Activated CD4-positive, alpha-beta T cell treated with anti-CD3 and anti-CD28 coated beads for 36 hours (primary cell): Measurements from ENCODE around the gene ADAMTS9. TPM values are rescaled to one million over a fixed set of nuclear protein-coding genes. Genes with fewer than 3 reads are reported as not detected.

Source experiments
- ATAC-seq: fragments of 200-7000 bp; cut with Tn5 transposase; one replicate; pipeline ENCODE4 v1.10.0; 2021; ENCODE audit warnings: mild to moderate bottlenecking, moderate library complexity
- CTCF ChIA-PET: fragments of 350-600 bp; sonication (Branson Sonifier 250); formaldehyde crosslinking; loops from one replicate; lab custom pipeline; 2021; ENCODE audit warnings: antibody characterized with exemption; lab: Charles Lee
- POLR2A ChIA-PET: fragments of 350-600 bp; sonication (Branson Sonifier 250); formaldehyde crosslinking; loops from one replicate; lab custom pipeline; 2021; ENCODE audit warnings: antibody characterized with exemption, inconsistent platforms; lab: Charles Lee
- DNase-seq: peaks from one replicate; pipeline ENCODE4 v3.0.0-alpha.2; 2020
- H3K27ac Mint-ChIP-seq: one replicate; pipeline ENCODE4 v1.8.0; 2021; ENCODE audit warnings: mixed read lengths
- H3K27me3 Mint-ChIP-seq: one replicate; pipeline ENCODE4 v1.8.0; 2021; ENCODE audit warnings: mixed read lengths
- H3K36me3 Mint-ChIP-seq: one replicate; pipeline ENCODE4 v1.8.0; 2021; ENCODE audit warnings: low read depth, mixed read lengths
- H3K4me1 Mint-ChIP-seq: one replicate; pipeline ENCODE4 v1.8.0; 2021; ENCODE audit warnings: mixed read lengths
- H3K4me3 Mint-ChIP-seq: one replicate; pipeline ENCODE4 v1.8.0; 2021; ENCODE audit warnings: mild to moderate bottlenecking, moderate library complexity, mixed read lengths
- H3K9me3 Mint-ChIP-seq: one replicate; pipeline ENCODE4 v1.8.0; 2021; ENCODE audit warnings: low read depth, mixed read lengths
- intact Hi-C, 2 experiments: fragments of 100-400 bp; cut with DNase I in 1 of 2; cut with micrococcal nuclease in 1 of 2; formaldehyde crosslinking; loops; one replicate each; pipeline versions ENCODE4 v1.14.2 to v1.15.1; 2022 to 2024; cut with DNase I, micrococcal nuclease
- total RNA-seq, 2 experiments: library from RNA; stranded (reverse); gene quantifications; one replicate each; pipeline ENCODE4 v1.2.3, GENCODE V29; 2021

ADAMTS9 gene
- total RNA-seq, 2 experiments from 2014 or later: not detected

GRCh38 chr3:64520334-64520733 lies 167.5 kb downstream of the ADAMTS9 start:
- no peaks in the 10 kb centered on the region for H3K4me1 Mint-ChIP-seq
- ATAC-seq (no peak), DNase-seq (no peak)
- no peak overlapping the region for H3K4me3 Mint-ChIP-seq
- H3K36me3 Mint-ChIP-seq: no peaks in the 10 kb centered on the region
- intact Hi-C loops: no loop called here
- CTCF ChIA-PET: no interaction called here
- no peak overlapping the region for H3K27ac Mint-ChIP-seq
- H3K27me3 Mint-ChIP-seq: peaks cover 7% of the 10 kb centered on the region
- H3K9me3 Mint-ChIP-seq: peaks cover 2% of the 10 kb centered on the region
- POLR2A ChIA-PET: no interaction called here

- POLR2A ChIA-PET: no interaction called here
- Mint-ChIP-seq H3K27ac (no peak overlapping the region), H3K4me1 (no peaks in the 10 kb centered on the region), H3K27me3 (peaks cover 7% of the 10 kb centered on the region), H3K9me3 (peaks cover 2% of the 10 kb centered on the region), H3K4me3 (no peak overlapping the region), H3K36me3 (no peaks in the 10 kb centered on the region)
- CTCF ChIA-PET: interaction anchor here (2.0 kb wide), 1 partner anchor 12 kb away, joined by 4 read pairs; no protein-coding TSS in a partner anchor
- intact Hi-C loops: no loop called here
- ATAC-seq (no peak), DNase-seq (no peak)
These were observed 168.8 kb downstream of the ADAMTS9 start for GRCh38 chr3:64518950-64519349.

GRCh38 chr3:64518496-64518895 lies 169.3 kb downstream of the ADAMTS9 start:
- Mint-ChIP-seq H3K4me1 (no peaks in the 10 kb centered on the region), H3K36me3 (no peaks in the 10 kb centered on the region), H3K4me3 (no peak overlapping the region), H3K27ac (no peak overlapping the region), H3K27me3 (peaks cover 7% of the 10 kb centered on the region), H3K9me3 (peaks cover 2% of the 10 kb centered on the region)
- DNase-seq: no peak
- ATAC-seq: no peak
- CTCF ChIA-PET: interaction anchor here (2.0 kb wide), 1 partner anchor 12 kb away, joined by 4 read pairs; no protein-coding TSS in a partner anchor
- intact Hi-C loops: no loop called here
- POLR2A ChIA-PET: no interaction called here

GRCh38 chr3:64514889-64515288 lies 172.9 kb downstream of the ADAMTS9 start:
- Mint-ChIP-seq H3K9me3 (no peaks in the 10 kb centered on the region), H3K27me3 (peaks cover 8% of the 10 kb centered on the region), H3K4me3 (no peak overlapping the region), H3K27ac (no peak overlapping the region), H3K4me1 (no peaks in the 10 kb centered on the region), H3K36me3 (no peaks in the 10 kb centered on the region)
- DNase-seq (no peak), ATAC-seq (no peak)
- ChIA-PET POLR2A (no interaction called here), CTCF (no interaction called here)
- intact Hi-C loops: no loop called here

GRCh38 chr3:64509206-64509605 lies 178.6 kb downstream of the ADAMTS9 start:
- peaks cover 4% of the 10 kb centered on the region for H3K4me1 Mint-ChIP-seq
- no peaks in the 10 kb centered on the region for H3K9me3 Mint-ChIP-seq
- H3K36me3 Mint-ChIP-seq: no peaks in the 10 kb centered on the region
- DNase-seq (no peak), ATAC-seq (no peak)
- ChIA-PET POLR2A (no interaction called here), CTCF (no interaction called here)
- no peak overlapping the region for H3K4me3 Mint-ChIP-seq
- H3K27ac Mint-ChIP-seq: no peak overlapping the region
- intact Hi-C loops: no loop called here
- H3K27me3 Mint-ChIP-seq: peaks cover 1% of the 10 kb centered on the region

GRCh38 chr3:64508140-64508539 lies 179.7 kb downstream of the ADAMTS9 start:
- CTCF ChIA-PET: no interaction called here
- Mint-ChIP-seq H3K36me3 (no peaks in the 10 kb centered on the region), H3K4me1 (peaks cover 4% of the 10 kb centered on the region), H3K27me3 (peaks cover 1% of the 10 kb centered on the region), H3K4me3 (no peak overlapping the region), H3K9me3 (no peaks in the 10 kb centered on the region), H3K27ac (no peak overlapping the region)
- POLR2A ChIA-PET: no interaction called here
- intact Hi-C loops: no loop called here
- DNase-seq (no peak), ATAC-seq (no peak)

GRCh38 chr3:64506255-64506654 lies 181.5 kb downstream of the ADAMTS9 start:
- H3K27ac Mint-ChIP-seq: no peak overlapping the region
- no peak overlapping the region for H3K4me3 Mint-ChIP-seq
- ChIA-PET CTCF (interaction anchor here (0.6 to 0.8 kb wide), 2 partner anchors 128 to 486 kb away, joined by 3 read pairs; no protein-coding TSS in a partner anchor), POLR2A (no interaction called here)
- peaks cover 4% of the 10 kb centered on the region for H3K4me1 Mint-ChIP-seq
- DNase-seq (no peak), ATAC-seq (no peak)
- H3K9me3 Mint-ChIP-seq: no peaks in the 10 kb centered on the region
- no peaks in the 10 kb centered on the region for H3K36me3 Mint-ChIP-seq
- H3K27me3 Mint-ChIP-seq: peaks cover 4% of the 10 kb centered on the region
- intact Hi-C loops: no loop called here

- ATAC-seq: no peak
- CTCF ChIA-PET: interaction anchor here (0.6 kb wide), 1 partner anchor 485 kb away, joined by 3 read pairs; no protein-coding TSS in a partner anchor
- intact Hi-C loops: no loop called here
- no peak for DNase-seq
- Mint-ChIP-seq H3K9me3 (no peaks in the 10 kb centered on the region), H3K27ac (no peak overlapping the region), H3K27me3 (peaks cover 6% of the 10 kb centered on the region), H3K4me1 (peaks cover 4% of the 10 kb centered on the region), H3K36me3 (no peaks in the 10 kb centered on the region), H3K4me3 (no peak overlapping the region)
- POLR2A ChIA-PET: no interaction called here
These were observed 182.4 kb downstream of the ADAMTS9 start for GRCh38 chr3:64505419-64505818.

GRCh38 chr3:64502284-64502683 lies 185.5 kb downstream of the ADAMTS9 start:
- ChIA-PET CTCF (no interaction called here), POLR2A (no interaction called here)
- Mint-ChIP-seq H3K9me3 (no peaks in the 10 kb centered on the region), H3K27me3 (peaks cover 11% of the 10 kb centered on the region), H3K4me1 (peaks cover 4% of the 10 kb centered on the region), H3K36me3 (no peaks in the 10 kb centered on the region), H3K27ac (no peak overlapping the region), H3K4me3 (no peak overlapping the region)
- ATAC-seq: no peak
- intact Hi-C loops: no loop called here
- DNase-seq: no peak

- CTCF ChIA-PET: no interaction called here
- no peak overlapping the region for H3K4me3 Mint-ChIP-seq
- H3K9me3 Mint-ChIP-seq: no peaks in the 10 kb centered on the region
- H3K27ac Mint-ChIP-seq: no peak overlapping the region
- no peaks in the 10 kb centered on the region for H3K36me3 Mint-ChIP-seq
- peaks cover 11% of the 10 kb centered on the region for H3K27me3 Mint-ChIP-seq
- intact Hi-C loops: no loop called here
- POLR2A ChIA-PET: no interaction called here
- DNase-seq (no peak), ATAC-seq (no peak)
- H3K4me1 Mint-ChIP-seq: peaks cover 4% of the 10 kb centered on the region
These were observed 186.4 kb downstream of the ADAMTS9 start for GRCh38 chr3:64501298-64501906.

GRCh38 chr3:64496786-64497490 lies 190.9 kb downstream of the ADAMTS9 start:
- Mint-ChIP-seq H3K4me3 (no peak overlapping the region), H3K27me3 (peaks cover 19% of the 10 kb centered on the region), H3K4me1 (no peaks in the 10 kb centered on the region), H3K9me3 (no peaks in the 10 kb centered on the region), H3K36me3 (no peaks in the 10 kb centered on the region), H3K27ac (no peak overlapping the region)
- CTCF ChIA-PET: no interaction called here
- ATAC-seq (no peak), DNase-seq (no peak)
- intact Hi-C loops: no loop called here
- POLR2A ChIA-PET: no interaction called here

GRCh38 chr3:64495781-64496334 lies 191.9 kb downstream of the ADAMTS9 start:
- no peak for ATAC-seq
- peaks cover 28% of the 10 kb centered on the region for H3K27me3 Mint-ChIP-seq
- CTCF ChIA-PET: no interaction called here
- H3K27ac Mint-ChIP-seq: no peak overlapping the region
- H3K9me3 Mint-ChIP-seq: no peaks in the 10 kb centered on the region
- no peaks in the 10 kb centered on the region for H3K4me1 Mint-ChIP-seq
- POLR2A ChIA-PET: no interaction called here
- no peak for DNase-seq
- intact Hi-C loops: no loop called here
- H3K36me3 Mint-ChIP-seq: no peaks in the 10 kb centered on the region
- H3K4me3 Mint-ChIP-seq: no peak overlapping the region
